ENCODE data around the gene MRPL34.

Gene MRPL34

GRCh38 chr19:17329366-17330261 is 23.9 kb downstream of the MRPL34 start:
- no peak for DNase-seq

GRCh38 chr19:17330262-17331044 is 24.8 kb downstream of the MRPL34 start:
- no peak for DNase-seq

- DNase-seq, result peak; percentile 20
Measured at GRCh38 chr19:17331045-17331558, 25.4 kb downstream of the MRPL34 start.

GRCh38 chr19:17332360-17332676 is 26.6 kb downstream of the MRPL34 start:
- DNase-seq, result no peak

GRCh38 chr19:17332677-17333581 is 27.3 kb downstream of the MRPL34 start:
- DNase-seq, result peak; percentile 64

GRCh38 chr19:17333611-17334413 is 28.1 kb downstream of the MRPL34 start:
- DNase-seq, result no peak

DNA sequence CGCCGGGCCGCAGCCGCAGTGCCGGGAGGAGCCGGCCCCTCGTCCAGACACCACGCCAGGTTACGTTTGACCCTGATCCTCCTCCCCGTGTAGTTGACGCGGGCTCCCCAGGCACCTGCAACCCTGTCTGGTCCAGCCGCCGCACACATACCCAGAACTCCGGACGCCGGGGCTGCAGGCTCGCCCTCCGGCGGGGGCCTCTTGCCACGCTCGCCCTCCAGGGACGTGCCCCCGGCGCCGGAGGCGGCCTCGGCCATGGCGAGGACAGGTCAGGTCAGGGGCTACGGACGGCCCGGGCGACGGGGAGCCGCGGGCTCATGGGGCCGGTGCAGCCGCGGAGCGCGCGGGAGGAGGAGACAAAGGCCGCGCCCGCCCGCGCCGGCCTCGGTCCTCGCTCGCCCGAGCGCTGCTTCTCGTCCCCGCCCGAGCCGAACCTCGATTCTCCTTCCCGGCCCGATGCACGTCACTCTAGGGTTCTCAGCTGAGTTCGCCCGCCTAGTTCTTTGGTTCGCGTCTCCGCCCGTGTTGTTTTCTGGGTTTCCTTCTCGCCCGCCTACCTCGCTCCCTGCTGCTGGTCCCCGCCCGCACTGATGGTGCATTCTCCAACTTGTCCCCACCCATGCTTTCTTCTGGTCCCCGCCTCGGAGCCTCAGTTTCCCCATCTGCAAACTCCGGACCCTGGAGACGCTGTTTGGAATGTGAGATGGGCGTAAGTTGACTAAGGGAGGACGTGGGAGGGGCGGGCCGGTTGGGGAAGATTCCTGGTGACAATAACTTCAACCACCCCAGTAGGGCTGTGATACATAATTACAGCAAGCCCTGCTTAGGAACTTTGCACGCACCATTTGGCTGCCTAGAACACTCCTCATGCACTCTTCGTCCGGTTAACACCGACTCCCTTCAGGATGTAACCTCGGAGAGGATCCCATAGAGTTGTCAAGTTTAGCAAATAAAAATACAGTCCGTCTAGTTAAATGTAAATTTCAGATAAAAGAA is 29.0 kb downstream of the MRPL34 start, which contains the start of gene ANO8:
Gene ANO8, minus strand, starts transcription at position 442 of the 996 bp plus-strand sequence. Its CDS starts 185 bp downstream, at position 257.
- peak; percentile 94 for DNase-seq

DNA sequence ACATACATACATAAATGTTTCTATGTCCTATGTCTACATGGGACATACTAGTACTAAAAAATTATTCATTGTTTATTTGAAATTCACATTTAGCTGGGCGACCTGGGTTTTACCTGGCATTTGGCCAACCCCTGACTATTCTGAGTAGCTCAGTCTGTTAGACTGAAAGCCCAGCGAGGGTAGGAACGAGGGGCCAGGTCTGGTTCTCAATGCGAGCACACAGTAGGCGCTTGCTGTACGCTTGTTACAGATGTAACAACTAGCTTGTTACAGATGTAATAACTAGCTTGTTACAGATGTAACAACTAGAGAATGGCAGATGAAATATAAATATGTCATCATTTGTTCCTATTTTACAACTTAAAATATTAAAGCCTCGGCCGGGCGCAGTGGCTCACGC is 29.9 kb downstream of the MRPL34 start:
- no peak for DNase-seq

DNA sequence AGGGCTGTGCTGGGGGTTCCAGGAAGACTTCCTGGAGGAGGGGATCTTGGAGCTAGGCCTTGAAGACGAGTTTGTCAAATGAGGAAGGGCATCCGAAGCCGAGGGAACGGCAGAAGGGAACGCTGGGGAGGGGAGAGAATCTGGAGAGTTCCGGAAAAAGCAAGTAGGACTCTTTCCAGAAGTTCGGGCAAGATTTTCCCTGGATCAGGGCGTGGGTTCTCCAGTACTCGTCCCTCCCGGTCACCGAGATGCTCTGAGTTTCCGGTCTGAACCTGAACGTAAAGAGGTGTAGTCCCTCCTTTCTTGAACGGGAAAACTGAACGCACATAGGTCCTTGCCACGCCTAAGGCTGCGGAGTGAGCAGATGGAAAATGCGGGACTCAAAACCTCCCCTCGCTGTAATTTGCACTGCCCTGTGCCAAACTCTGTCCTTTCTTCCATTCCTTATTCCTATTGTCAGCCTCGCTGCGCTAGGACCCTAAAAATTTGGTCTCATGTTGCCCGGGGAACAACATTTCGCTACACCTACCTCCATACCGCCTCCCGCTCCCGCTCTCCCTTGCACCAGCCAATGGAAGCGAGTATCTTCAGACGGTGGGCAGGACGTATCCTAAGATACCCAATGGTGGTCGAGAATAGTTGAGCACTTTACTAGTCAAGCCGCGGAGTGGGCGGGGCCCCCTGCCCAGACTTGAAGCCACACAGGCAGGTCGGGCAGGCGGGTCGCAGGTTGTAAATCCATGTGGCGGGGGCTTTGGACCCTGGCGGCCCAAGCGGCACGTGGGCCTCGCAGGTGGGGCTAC is 31.4 kb downstream of the MRPL34 start, which contains the start of gene GTPBP3:
Gene GTPBP3, plus strand, starts transcription at position 682 of the 803 bp plus-strand sequence. Its CDS starts 59 bp downstream, at position 741.
- DNase-seq, result peak; percentile 98

- DNase-seq, result no peak
Measured at GRCh38 chr19:17337675-17338432, 32.2 kb downstream of the MRPL34 start.

- no peak for DNase-seq
Measured at GRCh38 chr19:17338433-17339078, 32.9 kb downstream of the MRPL34 start.

- DNase-seq, result no peak
Measured at GRCh38 chr19:17339088-17339741, 33.5 kb downstream of the MRPL34 start.

DNA sequence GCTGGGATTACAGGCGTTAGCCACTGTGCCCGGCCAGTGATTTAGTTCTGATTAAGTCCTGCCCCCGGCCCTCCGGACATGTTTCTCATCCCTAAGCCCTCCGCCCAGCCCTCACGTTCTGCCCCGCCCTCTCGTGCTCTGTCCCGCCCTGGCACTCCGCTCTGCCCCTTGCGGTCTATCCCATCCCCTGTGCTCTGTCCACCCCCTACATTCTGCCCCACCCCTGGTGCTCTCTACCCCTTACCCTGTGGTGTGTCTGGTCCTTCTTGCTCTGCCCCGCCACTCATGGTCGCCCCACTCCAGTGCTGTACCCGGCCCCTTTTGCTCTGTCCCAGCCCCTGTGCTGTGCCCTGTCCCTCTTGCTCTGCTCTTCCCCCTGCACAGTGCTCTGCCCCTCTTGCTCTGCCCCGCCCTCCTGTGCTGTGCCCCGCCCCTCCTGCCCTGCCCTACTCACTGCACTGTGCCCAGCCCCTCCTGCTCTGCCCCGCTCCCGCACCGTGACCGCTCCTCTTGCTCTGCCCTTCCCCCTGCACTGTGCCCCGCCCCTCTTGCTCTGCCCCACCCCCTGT is 34.7 kb downstream of the MRPL34 start:
- no peak for DNase-seq

GRCh38 chr19:17340871-17341357 is 35.2 kb downstream of the MRPL34 start:
- no peak for DNase-seq

DNA sequence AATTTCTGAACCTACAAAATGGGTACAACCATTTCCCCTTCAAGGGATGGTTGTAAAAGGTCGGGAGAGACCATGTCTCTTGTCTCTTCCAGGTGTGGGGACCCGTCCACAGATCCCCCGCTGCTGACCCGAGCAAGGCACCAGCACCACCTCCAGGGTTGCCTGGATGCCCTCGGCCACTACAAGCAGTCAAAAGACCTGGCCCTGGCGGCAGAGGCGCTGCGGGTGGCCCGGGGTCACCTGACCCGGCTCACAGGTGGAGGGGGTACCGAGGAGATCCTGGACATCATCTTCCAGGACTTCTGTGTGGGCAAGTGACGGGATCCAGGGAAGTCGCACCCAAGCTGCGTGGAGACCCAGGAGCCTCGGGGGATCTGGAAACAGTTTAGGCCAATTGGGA is 35.7 kb downstream of the MRPL34 start:
- no peak for DNase-seq

DNA sequence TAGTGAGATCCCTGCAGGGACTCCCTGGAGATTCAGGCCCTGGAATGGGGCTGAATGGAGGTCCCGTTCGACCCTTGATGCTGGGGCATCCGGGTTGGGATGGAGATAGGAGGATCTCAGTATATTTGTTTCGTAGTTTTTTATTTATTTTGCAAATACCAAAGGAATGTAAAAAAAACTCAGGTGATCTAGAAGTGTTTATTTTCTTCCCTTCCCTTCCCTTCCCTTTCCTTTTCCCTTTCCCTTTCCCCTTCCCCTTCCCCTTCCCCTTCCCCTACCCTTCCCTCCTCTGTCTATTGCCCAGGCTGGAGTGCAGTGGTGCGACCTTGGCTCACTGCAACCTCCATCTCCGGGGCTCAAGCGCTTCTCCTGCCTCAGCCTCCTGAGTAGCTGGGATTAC is 36.2 kb downstream of the MRPL34 start:
- DNase-seq, result no peak

DNA sequence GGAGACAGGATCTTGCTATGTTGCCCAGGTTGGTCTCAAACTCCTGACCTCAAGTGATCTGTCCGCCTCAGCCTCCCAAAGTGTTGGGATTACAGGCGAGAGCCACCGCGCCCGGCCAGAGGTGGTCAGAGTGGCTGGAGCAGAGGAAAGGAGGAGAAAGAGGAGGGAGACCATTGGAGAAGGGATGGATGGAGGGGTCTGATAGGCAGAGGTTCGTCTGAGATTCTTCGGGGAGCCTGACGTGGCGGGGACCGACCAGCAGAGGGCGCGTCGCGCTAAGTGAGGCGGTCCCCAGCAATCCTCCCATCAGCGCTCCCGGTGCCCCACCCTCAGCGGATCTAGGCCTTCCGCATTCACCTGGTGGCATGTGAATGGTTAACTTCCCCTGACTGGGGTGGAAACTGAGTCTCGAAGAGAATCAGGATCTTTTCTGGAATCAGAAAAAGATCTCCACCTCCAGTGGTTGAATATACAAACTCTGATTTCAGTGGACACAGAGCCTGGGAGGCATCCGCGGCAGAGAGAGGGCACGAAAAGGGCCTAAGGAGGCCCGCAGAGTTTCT is 40.5 kb downstream of the MRPL34 start:
- peak; percentile 57 for DNase-seq

Data from NCI-H345 (cell line).